Tibial artery (tissue), 4 donors: ENCODE data around the gene TATDN2.

Experiments used
- DNase-seq, 2 donors: peaks; one replicate each; pipeline ENCODE4 v3.0.0-alpha.2; 2019
- H3K27ac ChIP-seq, 2 donors: fragments of 200-600 bp; sonication (generic) in 1 of 2; 1 replicate in 1 of 2; 2 replicates in 1 of 2; pipeline ENCODE4 v1.5.1; 2018 to 2019; ENCODE audit warnings: mild to moderate bottlenecking in 1 of 2
- H3K27me3 ChIP-seq, 2 donors: fragments of 200-600 bp; sonication (generic) in 1 of 2; one replicate each; pipeline versions ENCODE4 v1.5.1 to v1.6.0; 2016 to 2019
- H3K36me3 ChIP-seq, 3 donors: fragments of 200-600 bp; sonication (generic) in 2 of 3; one replicate each; pipeline ENCODE4 v1.5.1; 2016 to 2019; ENCODE audit warnings: mild to moderate bottlenecking in 2 of 3
- H3K4me1 ChIP-seq, 4 donors: fragments of 200-600 bp; sonication (generic) in 2 of 4; 1 replicate in 3 of 4; 2 replicates in 1 of 4; pipeline ENCODE4 v1.5.1; 2016 to 2019
- H3K4me3 ChIP-seq, 2 donors: fragments of 200-600 bp; sonication (generic) in 1 of 2; 1 replicate in 1 of 2; 2 replicates in 1 of 2; pipeline ENCODE4 v1.5.1; 2018 to 2019; ENCODE audit warnings: mild to moderate bottlenecking in 2 of 2
- H3K9me3 ChIP-seq, 3 donors: fragments of 200-600 bp; sonication (generic) in 1 of 3; one replicate each; pipeline ENCODE4 v1.5.1; 2016 to 2019
- intact Hi-C: fragments of 100-400 bp; cut with DNase I; formaldehyde crosslinking; loops from one replicate; pipeline ENCODE4 v1.15.0; 2023; ENCODE audit warnings: low total_unique reads
- TF ChIP-seq, protein P1 (sequence below), 2 experiments: fragments of 200-600 bp in 1 of 2; fragments of 450-650 bp in 1 of 2; IDR thresholded peaks; one replicate each; pipeline ENCODE4 v1.5.1; 2017 to 2019; ENCODE audit warnings: antibody characterized with exemption in 2 of 2, mild to moderate bottlenecking in 1 of 2, moderate library complexity in 1 of 2

TATDN2 gene

DNA sequence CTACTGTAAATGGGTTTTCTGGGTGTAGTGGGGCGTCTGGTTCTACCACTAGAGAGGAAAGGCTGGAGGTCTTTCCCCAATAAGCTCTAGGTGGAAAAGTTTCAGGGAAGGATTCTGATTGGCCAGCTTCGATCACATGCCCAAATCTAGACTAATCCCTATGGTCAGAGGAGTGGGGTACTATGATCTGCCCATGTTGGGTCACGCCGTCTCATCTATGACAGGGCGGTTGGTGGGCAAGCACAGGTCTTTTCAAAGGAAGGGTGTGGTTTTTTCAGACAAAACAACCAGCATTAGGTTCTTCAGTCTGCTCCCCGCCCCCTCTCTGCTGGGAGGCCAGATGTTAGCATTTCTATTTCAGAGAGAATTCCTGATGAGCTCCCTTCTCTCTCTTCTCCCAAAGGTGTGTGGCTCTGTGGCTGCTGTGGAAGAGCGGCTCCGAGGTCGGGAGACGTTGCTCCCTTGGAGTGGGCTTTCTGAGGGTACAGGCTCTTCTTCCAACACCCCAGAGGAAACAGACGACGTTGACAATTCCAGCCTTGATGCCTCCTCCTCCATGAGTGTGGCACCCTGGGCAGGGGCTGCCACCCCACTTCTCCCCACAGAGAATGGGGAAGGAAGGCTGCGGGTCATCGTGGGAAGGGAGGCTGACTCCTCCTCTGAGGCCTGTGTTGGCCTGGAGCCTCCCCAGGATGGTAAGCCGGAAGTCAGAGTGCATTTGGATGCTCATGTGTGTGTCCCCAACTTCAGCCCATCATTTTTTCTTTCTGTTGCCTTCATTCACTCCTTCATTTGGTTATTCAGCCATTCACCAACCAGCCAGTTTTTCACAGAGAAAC, 9.7 kb upstream of the TATDN2 start:
- no peaks in the 10 kb centered on the region for H3K9me3 ChIP-seq
- no peak overlapping the region for H3K4me3 ChIP-seq
- DNase-seq, result no peak
- no peak overlapping the region for H3K27ac ChIP-seq
- H3K27me3 ChIP-seq, result no peaks in the 10 kb centered on the region
- peaks cover 34 to 62% (median 51%) of the 10 kb centered on the region in 3 donors for H3K36me3 ChIP-seq
- TF ChIP-seq, protein P1, sequence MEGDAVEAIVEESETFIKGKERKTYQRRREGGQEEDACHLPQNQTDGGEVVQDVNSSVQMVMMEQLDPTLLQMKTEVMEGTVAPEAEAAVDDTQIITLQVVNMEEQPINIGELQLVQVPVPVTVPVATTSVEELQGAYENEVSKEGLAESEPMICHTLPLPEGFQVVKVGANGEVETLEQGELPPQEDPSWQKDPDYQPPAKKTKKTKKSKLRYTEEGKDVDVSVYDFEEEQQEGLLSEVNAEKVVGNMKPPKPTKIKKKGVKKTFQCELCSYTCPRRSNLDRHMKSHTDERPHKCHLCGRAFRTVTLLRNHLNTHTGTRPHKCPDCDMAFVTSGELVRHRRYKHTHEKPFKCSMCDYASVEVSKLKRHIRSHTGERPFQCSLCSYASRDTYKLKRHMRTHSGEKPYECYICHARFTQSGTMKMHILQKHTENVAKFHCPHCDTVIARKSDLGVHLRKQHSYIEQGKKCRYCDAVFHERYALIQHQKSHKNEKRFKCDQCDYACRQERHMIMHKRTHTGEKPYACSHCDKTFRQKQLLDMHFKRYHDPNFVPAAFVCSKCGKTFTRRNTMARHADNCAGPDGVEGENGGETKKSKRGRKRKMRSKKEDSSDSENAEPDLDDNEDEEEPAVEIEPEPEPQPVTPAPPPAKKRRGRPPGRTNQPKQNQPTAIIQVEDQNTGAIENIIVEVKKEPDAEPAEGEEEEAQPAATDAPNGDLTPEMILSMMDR (IDR thresholded peaks at IDR 0.05), result no peak
- intact Hi-C loops, result no loop called here
- no peaks in the 10 kb centered on the region for H3K4me1 ChIP-seq

DNA sequence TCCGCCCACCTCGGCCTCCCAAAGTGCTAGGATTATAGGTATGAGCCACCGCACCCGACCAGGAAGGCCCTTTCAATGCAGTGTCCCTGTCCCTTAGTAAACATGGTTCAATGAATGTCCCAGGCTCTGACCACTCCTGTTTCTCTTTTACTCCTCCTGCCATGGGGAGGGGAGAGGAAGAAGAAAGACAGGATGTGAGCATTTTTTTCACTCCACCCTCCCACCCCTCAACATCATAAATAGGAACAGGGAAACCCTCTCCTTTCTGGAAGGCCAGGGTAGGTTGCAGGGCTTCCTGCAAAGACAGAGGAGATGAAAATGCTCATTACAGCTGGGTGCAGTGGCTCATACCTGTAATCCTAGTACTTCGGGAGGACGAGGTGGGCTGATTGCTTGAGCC, 7.5 kb upstream of the TATDN2 start:
- H3K27ac ChIP-seq, result no peak overlapping the region
- TF ChIP-seq, protein P1 (IDR thresholded peaks at IDR 0.05), result no peak
- intact Hi-C loops, result no loop called here
- H3K36me3 ChIP-seq, result peaks cover 21 to 40% (median 33%) of the 10 kb centered on the region in 3 donors
- H3K9me3 ChIP-seq, result peaks cover 0 to 12% (median 0%) of the 10 kb centered on the region in 3 donors
- H3K27me3 ChIP-seq, result no peaks in the 10 kb centered on the region
- H3K4me3 ChIP-seq, result no peak overlapping the region
- H3K4me1 ChIP-seq, result no peaks in the 10 kb centered on the region
- no peak for DNase-seq

DNA sequence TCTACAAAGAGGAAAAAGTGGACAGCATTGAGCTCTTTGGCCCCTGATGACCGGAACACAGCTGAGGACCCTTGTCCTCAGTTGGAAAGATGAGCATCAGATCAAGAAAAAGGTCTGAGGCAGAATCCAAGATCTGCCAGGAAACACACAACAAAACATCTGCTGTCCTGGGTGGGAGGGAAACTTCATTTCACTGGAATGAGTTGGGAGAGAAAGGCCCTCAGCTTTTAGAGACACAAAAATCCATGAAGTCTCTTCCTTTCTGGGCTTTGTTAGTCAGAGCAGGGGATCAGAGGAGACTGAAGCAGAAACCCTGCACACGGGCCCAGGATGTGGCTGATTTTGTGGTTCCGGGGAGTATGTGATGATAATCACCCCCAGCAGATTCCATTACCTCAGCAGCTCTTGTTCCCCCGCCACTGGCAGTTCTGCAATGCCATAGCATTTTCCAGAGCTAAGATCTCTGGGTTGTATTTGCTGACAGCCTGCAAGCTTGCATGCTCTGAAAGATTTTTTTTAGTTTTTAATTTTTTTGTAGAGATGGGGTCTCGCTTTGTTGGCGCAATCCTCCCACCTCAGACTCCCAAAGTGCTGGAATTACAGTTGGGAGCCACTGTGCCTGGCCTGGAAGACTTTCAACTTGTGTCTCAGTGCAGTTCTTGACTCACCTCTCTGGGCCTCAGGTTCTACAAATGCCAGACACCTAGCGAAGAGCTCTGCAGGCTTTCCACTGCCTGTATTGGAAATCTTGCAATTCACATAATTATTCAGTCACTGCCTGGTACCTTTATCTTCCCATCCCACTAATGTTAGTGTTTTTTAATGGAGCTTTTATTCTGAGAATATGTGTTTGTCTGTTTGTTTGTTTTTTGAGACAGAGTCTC, 5.8 kb upstream of the TATDN2 start:
- H3K27me3 ChIP-seq, result no peaks in the 10 kb centered on the region
- no peak overlapping the region for H3K4me3 ChIP-seq
- intact Hi-C loops, result no loop called here
- peaks cover 19 to 33% (median 22%) of the 10 kb centered on the region in 3 donors for H3K36me3 ChIP-seq
- no peak overlapping the region for H3K27ac ChIP-seq
- H3K4me1 ChIP-seq, result peaks cover 0 to 2% (median under 1%) of the 10 kb centered on the region in 4 donors
- DNase-seq, result no peak
- peaks cover 0 to 14% (median 0%) of the 10 kb centered on the region in 3 donors for H3K9me3 ChIP-seq
- TF ChIP-seq, protein P1 (IDR thresholded peaks at IDR 0.05), result no peak

DNA sequence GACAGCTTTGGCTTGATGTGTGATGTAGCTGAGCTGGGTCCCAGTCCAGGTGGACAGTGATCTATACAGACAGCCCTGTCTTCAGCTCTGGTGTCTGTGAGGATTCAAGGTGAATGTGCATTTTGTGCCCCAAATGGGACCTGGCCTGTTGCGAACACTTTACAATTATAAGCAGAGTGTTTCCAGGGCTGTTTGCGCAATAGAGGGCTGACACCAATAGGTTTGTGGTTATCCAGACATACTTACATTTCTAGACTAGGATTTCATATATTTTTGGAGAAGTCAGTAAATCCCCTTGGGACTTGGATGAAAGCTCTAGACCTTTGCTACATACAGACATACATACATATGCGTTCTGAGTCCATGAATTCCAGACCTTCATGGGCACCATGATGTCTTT, 4.2 kb upstream of the TATDN2 start:
- Histone ChIP-seq H3K4me1 (peaks cover 0 to 8% (median 3%) of the 10 kb centered on the region in 4 donors), H3K27me3 (no peaks in the 10 kb centered on the region), H3K4me3 (no peak overlapping the region), H3K27ac (no peak overlapping the region), H3K36me3 (peaks cover 13 to 22% (median 14%) of the 10 kb centered on the region in 3 donors), H3K9me3 (peaks cover 0 to 14% (median 0%) of the 10 kb centered on the region in 3 donors)
- TF ChIP-seq, protein P1 (IDR thresholded peaks at IDR 0.05), result no peak
- no peak for DNase-seq
- intact Hi-C loops, result no loop called here

DNA sequence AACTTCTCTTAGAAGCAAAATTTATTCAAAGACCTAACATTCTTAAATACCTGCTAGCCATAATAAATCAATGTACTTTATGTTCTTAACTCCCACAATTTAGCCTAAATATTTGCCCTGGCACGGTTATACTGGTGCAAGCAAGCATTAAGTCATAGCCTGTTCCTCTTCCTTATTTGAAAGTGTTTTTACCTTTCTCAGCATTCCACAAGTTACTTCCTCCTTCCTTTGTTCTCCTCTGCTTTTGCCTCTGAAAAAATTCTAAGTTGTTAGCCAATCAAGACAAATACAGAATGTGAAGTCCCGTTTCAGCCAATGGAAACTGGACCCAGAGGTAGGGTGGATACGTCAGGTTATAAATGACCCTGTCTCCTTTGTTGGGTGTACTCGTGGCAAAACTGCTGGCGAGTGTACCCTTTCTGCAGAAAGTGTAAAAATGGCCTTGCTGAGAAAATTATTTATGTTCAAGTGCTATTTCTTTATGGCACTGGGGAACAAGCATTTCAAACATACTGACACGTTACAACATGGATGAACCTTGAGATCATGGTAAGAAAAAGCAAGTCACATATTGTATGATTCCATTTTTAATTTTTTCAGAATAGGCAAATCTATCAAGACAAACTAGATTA, 3.1 kb upstream of the TATDN2 start:
- TF ChIP-seq, protein P1 (IDR thresholded peaks at IDR 0.05), result no peak
- H3K36me3 ChIP-seq, result peaks cover 6 to 15% (median 12%) of the 10 kb centered on the region in 3 donors
- H3K9me3 ChIP-seq, result peaks cover 0 to 14% (median 0%) of the 10 kb centered on the region in 3 donors
- H3K4me1 ChIP-seq, result peaks cover 0 to 18% (median 10%) of the 10 kb centered on the region in 4 donors
- DNase-seq, result no peak
- H3K27me3 ChIP-seq, result no peaks in the 10 kb centered on the region
- intact Hi-C loops, result no loop called here
- H3K27ac ChIP-seq, result no peak overlapping the region
- no peak overlapping the region for H3K4me3 ChIP-seq
